Lower lobe of right lung (tissue), 2 donors: ENCODE data around the gene B3GNT9. TPM values are rescaled to one million over a fixed set of nuclear protein-coding genes. Genes with fewer than 3 reads are reported as not detected.

Source experiments
- ATAC-seq, 2 donors: fragments of 200-7000 bp; cut with Tn5 transposase; one replicate each; pipeline ENCODE4 v1.9.1; 2020 to 2022; ENCODE audit warnings: mild to moderate bottlenecking in 2 of 2, moderate library complexity in 2 of 2
- DNase-seq: peaks from one replicate; pipeline ENCODE4 v3.0.0-alpha.2; 2020
- H3K27ac ChIP-seq: fragments of 200-600 bp; one replicate; pipeline ENCODE4 v1.8.0; 2022
- H3K27me3 ChIP-seq: fragments of 200-600 bp; one replicate; pipeline ENCODE4 v1.8.0; 2022; ENCODE audit warnings: low read depth
- H3K36me3 ChIP-seq: fragments of 200-600 bp; one replicate; pipeline ENCODE4 v1.8.0; 2022; ENCODE audit warnings: mild to moderate bottlenecking
- H3K4me1 ChIP-seq: fragments of 200-600 bp; one replicate; pipeline ENCODE4 v1.8.0; 2022
- H3K4me3 ChIP-seq: fragments of 200-600 bp; one replicate; pipeline ENCODE4 v1.8.0; 2022; ENCODE audit warnings: mild to moderate bottlenecking
- H3K9me3 ChIP-seq: fragments of 200-600 bp; one replicate; pipeline ENCODE4 v1.8.0; 2022
- intact Hi-C: fragments of 100-400 bp; cut with DNase I; formaldehyde crosslinking; loops from one replicate; pipeline ENCODE4 v1.11.0; 2022
- total RNA-seq: library from RNA; stranded (reverse); fragmentation: NEBNext Ultra II Directional; extraction: Animal tissue kit (Norgen Biotek cat#: 25700); gene quantifications from one replicate; pipeline ENCODE4 v1.2.1, GENCODE V29; 2021
- TF ChIP-seq, protein P1 (sequence below): fragments of 200-600 bp; IDR thresholded peaks from one replicate; pipeline ENCODE4 v1.8.0; 2022; ENCODE audit warnings: antibody characterized with exemption, mild to moderate bottlenecking
- donor health status: DM: no; HTN: yes; CAD: no; lungs with severe emphysema.

The B3GNT9 gene
- total RNA-seq, 1 donor from 2014 or later: 13.5 TPM

DNA sequence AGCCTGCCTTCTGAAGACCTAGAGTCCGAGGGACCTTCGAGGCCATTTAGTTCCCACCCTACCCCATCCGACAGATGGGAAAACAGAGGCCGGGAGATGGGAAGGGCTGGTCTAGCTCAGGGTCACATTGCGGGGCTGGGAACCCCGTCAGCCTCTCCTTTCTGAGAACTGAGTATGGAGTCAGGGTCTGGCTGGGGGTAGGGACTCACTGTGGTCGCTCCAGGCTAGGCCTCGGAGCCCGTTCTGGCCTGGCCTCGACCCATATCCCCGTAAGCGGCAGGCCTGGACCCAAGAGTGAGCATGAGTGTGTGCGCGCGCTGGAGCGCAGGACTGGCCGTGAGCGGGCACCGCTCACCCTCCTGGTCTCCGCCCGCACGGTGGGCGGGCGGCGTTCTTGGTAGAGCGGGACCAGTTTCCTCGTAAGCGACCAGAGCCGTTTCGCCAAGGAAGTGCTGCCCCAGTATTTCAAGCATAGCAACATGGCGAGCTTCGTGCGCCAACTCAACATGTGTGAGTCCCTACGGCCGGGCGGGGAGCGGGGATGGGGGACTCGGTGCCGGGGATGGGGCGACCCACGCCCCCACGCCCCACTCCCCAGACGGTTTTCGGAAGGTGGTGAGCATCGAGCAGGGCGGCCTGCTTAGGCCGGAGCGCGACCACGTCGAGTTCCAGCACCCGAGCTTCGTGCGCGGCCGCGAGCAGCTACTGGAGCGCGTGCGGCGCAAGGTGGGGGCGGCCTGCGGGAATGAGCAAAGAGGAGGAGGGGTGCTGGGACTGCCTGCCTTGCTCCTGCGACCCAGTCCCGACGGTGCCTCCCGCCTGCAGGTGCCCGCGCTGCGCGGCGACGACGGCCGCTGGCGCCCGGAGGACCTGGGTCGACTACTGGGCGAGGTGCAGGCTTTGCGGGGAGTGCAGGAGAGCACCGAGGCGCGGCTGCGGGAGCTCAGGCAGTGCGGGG, 14.6 kb upstream of the B3GNT9 start:
- Histone ChIP-seq H3K4me3 (peak overlapping the region; percentile 54), H3K9me3 (no peaks in the 10 kb centered on the region), H3K36me3 (peaks cover 7% of the 10 kb centered on the region), H3K4me1 (peaks cover 62% of the 10 kb centered on the region), H3K27ac (peak overlapping the region; percentile 64), H3K27me3 (peaks cover 38% of the 10 kb centered on the region)
- TF ChIP-seq, protein P1, sequence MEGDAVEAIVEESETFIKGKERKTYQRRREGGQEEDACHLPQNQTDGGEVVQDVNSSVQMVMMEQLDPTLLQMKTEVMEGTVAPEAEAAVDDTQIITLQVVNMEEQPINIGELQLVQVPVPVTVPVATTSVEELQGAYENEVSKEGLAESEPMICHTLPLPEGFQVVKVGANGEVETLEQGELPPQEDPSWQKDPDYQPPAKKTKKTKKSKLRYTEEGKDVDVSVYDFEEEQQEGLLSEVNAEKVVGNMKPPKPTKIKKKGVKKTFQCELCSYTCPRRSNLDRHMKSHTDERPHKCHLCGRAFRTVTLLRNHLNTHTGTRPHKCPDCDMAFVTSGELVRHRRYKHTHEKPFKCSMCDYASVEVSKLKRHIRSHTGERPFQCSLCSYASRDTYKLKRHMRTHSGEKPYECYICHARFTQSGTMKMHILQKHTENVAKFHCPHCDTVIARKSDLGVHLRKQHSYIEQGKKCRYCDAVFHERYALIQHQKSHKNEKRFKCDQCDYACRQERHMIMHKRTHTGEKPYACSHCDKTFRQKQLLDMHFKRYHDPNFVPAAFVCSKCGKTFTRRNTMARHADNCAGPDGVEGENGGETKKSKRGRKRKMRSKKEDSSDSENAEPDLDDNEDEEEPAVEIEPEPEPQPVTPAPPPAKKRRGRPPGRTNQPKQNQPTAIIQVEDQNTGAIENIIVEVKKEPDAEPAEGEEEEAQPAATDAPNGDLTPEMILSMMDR: no peak
- ATAC-seq (no peak), DNase-seq (no peak)
- intact Hi-C loops: no loop called here

DNA sequence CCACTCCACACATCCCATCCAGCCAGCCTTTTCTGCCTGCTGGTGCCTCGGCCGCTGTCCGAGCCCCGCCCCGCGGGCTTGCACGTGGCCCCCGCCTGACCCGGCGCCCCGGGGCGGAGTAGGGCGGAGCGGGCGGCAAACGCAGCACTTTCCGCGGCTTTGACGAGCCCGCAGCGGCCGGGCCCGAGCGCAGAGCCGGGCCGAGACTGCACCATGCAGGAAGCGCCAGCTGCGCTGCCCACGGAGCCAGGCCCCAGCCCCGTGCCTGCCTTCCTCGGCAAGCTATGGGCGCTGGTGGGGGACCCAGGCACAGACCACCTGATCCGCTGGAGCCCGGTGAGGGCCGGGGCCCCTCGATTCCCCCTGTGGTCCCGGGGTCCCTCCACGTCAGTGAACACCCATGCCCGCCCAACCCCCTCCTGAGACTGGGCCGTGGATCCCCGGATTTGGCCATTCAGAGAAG, 13.8 kb upstream of the B3GNT9 start, which contains the start of gene HSF4:
TSS of gene HSF4 (plus strand) at position 147 of the 463 bp plus-strand sequence. CDS start at position 214, 67 bp downstream.
- ATAC-seq (peak; percentile 46 to 53), DNase-seq (peak; percentile 78)
- TF ChIP-seq, protein P1: no peak
- Histone ChIP-seq H3K4me3 (peak within 1 kb of the TSS; percentile 54), H3K36me3 (peaks cover 7% of the 10 kb centered on the region), H3K27ac (peak within 1 kb of the TSS; percentile 64), H3K9me3 (no peaks in the 10 kb centered on the region), H3K4me1 (peaks cover 55% of the 10 kb centered on the region), H3K27me3 (peaks cover 38% of the 10 kb centered on the region)
- intact Hi-C loops: no loop called here

DNA sequence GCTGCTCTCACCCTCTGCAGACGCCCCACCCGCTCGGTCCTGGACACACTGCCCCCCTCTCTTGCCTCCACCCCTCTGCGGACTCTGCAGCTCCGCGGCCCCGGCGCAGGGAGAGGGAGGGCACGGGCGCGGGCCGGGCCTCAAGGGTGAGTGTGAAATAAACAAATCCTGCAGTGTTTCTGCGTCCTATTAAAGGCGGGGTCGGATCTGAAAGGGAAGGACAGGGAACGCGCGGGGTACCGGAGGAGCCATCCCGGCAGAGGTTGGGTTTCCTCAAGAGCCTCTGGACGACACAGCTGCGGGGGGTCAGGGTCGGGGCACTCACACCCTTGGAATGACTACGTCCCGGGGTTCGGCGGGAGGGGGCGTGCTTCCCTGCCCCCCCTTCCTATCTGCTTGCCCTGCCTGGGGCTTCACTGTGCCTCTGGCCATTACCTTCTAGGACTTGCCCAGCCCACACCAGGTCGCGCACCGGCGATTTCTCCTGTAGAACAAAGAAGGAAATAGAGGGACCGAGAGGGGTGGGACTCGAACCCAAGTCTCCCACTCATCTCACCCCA, 13.3 kb upstream of the B3GNT9 start:
- peaks cover 38% of the 10 kb centered on the region for H3K27me3 ChIP-seq
- no peaks in the 10 kb centered on the region for H3K9me3 ChIP-seq
- peak overlapping the region; percentile 54 for H3K4me3 ChIP-seq
- TF ChIP-seq, protein P1: no peak
- H3K4me1 ChIP-seq: peaks cover 52% of the 10 kb centered on the region
- no peak for ATAC-seq
- H3K27ac ChIP-seq: peak overlapping the region; percentile 36
- no peak for DNase-seq
- H3K36me3 ChIP-seq: peaks cover 7% of the 10 kb centered on the region
- intact Hi-C loops: no loop called here

DNA sequence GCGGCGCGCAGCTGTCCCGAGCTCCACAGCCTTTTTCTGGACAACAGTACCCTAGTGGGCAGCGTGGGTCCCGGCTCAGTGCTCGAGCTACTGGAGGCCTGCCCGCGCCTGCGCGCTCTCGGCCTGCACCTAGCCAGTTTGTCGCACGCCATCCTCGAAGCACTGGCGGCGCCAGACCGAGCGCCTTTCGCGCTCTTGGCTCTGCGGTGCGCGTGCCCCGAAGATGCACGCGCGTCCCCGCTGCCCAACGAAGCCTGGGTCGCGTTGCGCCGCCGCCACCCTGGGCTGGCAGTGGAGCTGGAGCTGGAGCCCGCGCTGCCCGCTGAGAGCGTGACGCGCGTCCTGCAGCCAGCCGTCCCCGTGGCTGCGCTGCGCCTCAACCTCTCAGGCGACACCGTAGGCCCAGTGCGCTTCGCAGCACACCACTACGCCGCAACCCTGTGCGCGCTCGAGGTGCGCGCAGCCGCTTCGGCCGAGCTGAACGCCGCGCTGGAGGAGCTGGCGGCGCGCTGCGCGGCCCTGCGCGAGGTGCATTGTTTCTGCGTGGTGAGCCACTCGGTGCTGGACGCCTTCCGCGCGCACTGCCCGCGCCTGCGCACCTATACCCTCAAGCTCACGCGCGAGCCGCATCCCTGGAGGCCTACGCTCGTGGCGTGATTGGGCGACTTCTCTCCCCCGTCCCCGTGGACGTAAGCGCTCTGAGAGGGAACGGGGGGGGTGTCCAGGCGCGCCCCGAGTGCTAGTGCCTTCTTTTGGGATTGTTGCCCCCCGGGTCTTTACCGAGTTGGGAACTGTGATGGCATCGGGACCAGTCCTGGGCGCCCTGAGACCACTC, 12.6 kb upstream of the B3GNT9 start:
- intact Hi-C loops: no loop called here
- DNase-seq (no peak), ATAC-seq (peak in 1 of 2 donors; percentile 2)
- peak overlapping the region; percentile 36 for H3K27ac ChIP-seq
- TF ChIP-seq, protein P1: no peak
- peaks cover 38% of the 10 kb centered on the region for H3K27me3 ChIP-seq
- peak overlapping the region; percentile 54 for H3K4me3 ChIP-seq
- peaks cover 56% of the 10 kb centered on the region for H3K4me1 ChIP-seq
- H3K9me3 ChIP-seq: no peaks in the 10 kb centered on the region
- peaks cover 7% of the 10 kb centered on the region for H3K36me3 ChIP-seq
